ENCODE measurements around the gene TEAD2. TPM values are rescaled to one million over a fixed set of nuclear protein-coding genes. Genes with fewer than 3 reads are reported as not detected.

The TEAD2 gene
- polyA plus RNA-seq (2012; ENCODE audit: low read depth, missing spikeins), result 0.22 TPM

- no peak for FAIRE-seq
- DNase-seq (ENCODE audit: insufficient read length, low spot score), result no peak
- TF ChIP-seq POLR2AphosphoS5 (IDR thresholded peaks at IDR 0.05; ENCODE audit: low read depth, low read length) (no peak), POLR2A (IDR thresholded peaks at IDR 0.05; ENCODE audit: low read depth, low read length) (no peak), PAX5 (IDR thresholded peaks at IDR 0.05; ENCODE audit: insufficient read depth, low read length, severe bottlenecking) (no peak), SPI1 (IDR thresholded peaks at IDR 0.05; ENCODE audit: low read depth, low read length) (no peak), TAF1 (IDR thresholded peaks at IDR 0.05; ENCODE audit: low read depth, low read length) (no peak), POU2F2 (IDR thresholded peaks at IDR 0.05; ENCODE audit: low read depth, low read length) (no peak)
These were observed at the start of gene TEAD2 for GRCh38 chr19:49362048-49362928. TSS of gene TEAD2 (minus strand) at chr19:49362416. CDS start at chr19:49360075, 2,341 bp downstream.

- DNase-seq (ENCODE audit: insufficient read length, low spot score), result no peak
- no peak for FAIRE-seq
- no peak for TF ChIP-seq SPI1 (IDR thresholded peaks at IDR 0.05; ENCODE audit: low read depth, low read length)
- no peak for TF ChIP-seq PAX5 (IDR thresholded peaks at IDR 0.05; ENCODE audit: insufficient read depth, low read length, severe bottlenecking)
- no peak for TF ChIP-seq POU2F2 (IDR thresholded peaks at IDR 0.05; ENCODE audit: low read depth, low read length)
- no peak for TF ChIP-seq POLR2AphosphoS5 (IDR thresholded peaks at IDR 0.05; ENCODE audit: low read depth, low read length)
- no peak for TF ChIP-seq POLR2A (IDR thresholded peaks at IDR 0.05; ENCODE audit: low read depth, low read length)
These were observed 49.6 kb upstream of the TEAD2 start for GRCh38 chr19:49411681-49412326.

GRCh38 chr19:49409441-49410029 is 47.3 kb upstream of the TEAD2 start:
- FAIRE-seq (peak; percentile 90), DNase-seq (ENCODE audit: insufficient read length, low spot score) (no peak)
- TF ChIP-seq POU2F2 (IDR thresholded peaks at IDR 0.05; ENCODE audit: low read depth, low read length), result no peak
- TF ChIP-seq TAF1 (IDR thresholded peaks at IDR 0.05; ENCODE audit: low read depth, low read length), result no peak
- TF ChIP-seq POLR2A (IDR thresholded peaks at IDR 0.05; ENCODE audit: low read depth, low read length), result no peak
- peak; percentile 96 for TF ChIP-seq SPI1 (IDR thresholded peaks at IDR 0.05; ENCODE audit: low read depth, low read length)
- no peak for TF ChIP-seq POLR2AphosphoS5 (IDR thresholded peaks at IDR 0.05; ENCODE audit: low read depth, low read length)
- no peak for TF ChIP-seq PAX5 (IDR thresholded peaks at IDR 0.05; ENCODE audit: insufficient read depth, low read length, severe bottlenecking)

GRCh38 chr19:49408816-49409440 is 46.7 kb upstream of the TEAD2 start:
- TF ChIP-seq SPI1 (IDR thresholded peaks at IDR 0.05; ENCODE audit: low read depth, low read length) (peak; percentile 82), TAF1 (IDR thresholded peaks at IDR 0.05; ENCODE audit: low read depth, low read length) (no peak)
- DNase-seq (ENCODE audit: insufficient read length, low spot score) (no peak), FAIRE-seq (no peak)

- TF ChIP-seq TAF1 (IDR thresholded peaks at IDR 0.05; ENCODE audit: low read depth, low read length) (no peak), POLR2A (IDR thresholded peaks at IDR 0.05; ENCODE audit: low read depth, low read length) (no peak), POLR2AphosphoS5 (IDR thresholded peaks at IDR 0.05; ENCODE audit: low read depth, low read length) (no peak), PAX5 (IDR thresholded peaks at IDR 0.05; ENCODE audit: insufficient read depth, low read length, severe bottlenecking) (no peak), POU2F2 (IDR thresholded peaks at IDR 0.05; ENCODE audit: low read depth, low read length) (no peak), SPI1 (IDR thresholded peaks at IDR 0.05; ENCODE audit: low read depth, low read length) (no peak)
- DNase-seq (ENCODE audit: insufficient read length, low spot score), result no peak
- no peak for FAIRE-seq
These were observed 45.3 kb upstream of the TEAD2 start for GRCh38 chr19:49407482-49408015.

GRCh38 chr19:49407079-49407478 is 44.9 kb upstream of the TEAD2 start:
- TF ChIP-seq SPI1 (IDR thresholded peaks at IDR 0.05; ENCODE audit: low read depth, low read length) (no peak), POLR2A (IDR thresholded peaks at IDR 0.05; ENCODE audit: low read depth, low read length) (no peak), PAX5 (IDR thresholded peaks at IDR 0.05; ENCODE audit: insufficient read depth, low read length, severe bottlenecking) (no peak), POLR2AphosphoS5 (IDR thresholded peaks at IDR 0.05; ENCODE audit: low read depth, low read length) (no peak), TAF1 (IDR thresholded peaks at IDR 0.05; ENCODE audit: low read depth, low read length) (no peak)
- DNase-seq (ENCODE audit: insufficient read length, low spot score) (no peak), FAIRE-seq (no peak)

GRCh38 chr19:49403404-49404187 is 41.4 kb upstream of the TEAD2 start:
- DNase-seq (ENCODE audit: insufficient read length, low spot score), result no peak
- FAIRE-seq, result peak; percentile 55
- TF ChIP-seq TAF1 (IDR thresholded peaks at IDR 0.05; ENCODE audit: low read depth, low read length), result no peak
- no peak for TF ChIP-seq POLR2A (IDR thresholded peaks at IDR 0.05; ENCODE audit: low read depth, low read length)
- no peak for TF ChIP-seq SPI1 (IDR thresholded peaks at IDR 0.05; ENCODE audit: low read depth, low read length)
- no peak for TF ChIP-seq POU2F2 (IDR thresholded peaks at IDR 0.05; ENCODE audit: low read depth, low read length)
- no peak for TF ChIP-seq PAX5 (IDR thresholded peaks at IDR 0.05; ENCODE audit: insufficient read depth, low read length, severe bottlenecking)
- no peak for TF ChIP-seq POLR2AphosphoS5 (IDR thresholded peaks at IDR 0.05; ENCODE audit: low read depth, low read length)

GRCh38 chr19:49400029-49400428 is 37.8 kb upstream of the TEAD2 start:
- FAIRE-seq, result no peak
- TF ChIP-seq POU2F2 (IDR thresholded peaks at IDR 0.05; ENCODE audit: low read depth, low read length) (no peak), PAX5 (IDR thresholded peaks at IDR 0.05; ENCODE audit: insufficient read depth, low read length, severe bottlenecking) (no peak), TAF1 (IDR thresholded peaks at IDR 0.05; ENCODE audit: low read depth, low read length) (no peak), POLR2AphosphoS5 (IDR thresholded peaks at IDR 0.05; ENCODE audit: low read depth, low read length) (no peak), POLR2A (IDR thresholded peaks at IDR 0.05; ENCODE audit: low read depth, low read length) (no peak), SPI1 (IDR thresholded peaks at IDR 0.05; ENCODE audit: low read depth, low read length) (no peak)
- DNase-seq (ENCODE audit: insufficient read length, low spot score), result no peak

Measured in GM12891 (cell line).